PC-9 (cell line): ENCODE data around the gene OSBPL2.

Experiments
- EZH2 ChIP-seq: fragments of 200-600 bp; sonication (generic); IDR thresholded peaks from 2 replicates; pipeline ENCODE4 v1.8.0; 2017; ENCODE audit warnings: antibody characterized with exemption, low read depth
- TF ChIP-seq, protein P1 (sequence below): fragments of 200-600 bp; sonication (generic); conservative IDR thresholded peaks from 2 replicates; pipeline ENCODE4 v1.6.1; 2017; ENCODE audit warnings: mixed run types, antibody characterized with exemption, mild to moderate bottlenecking, moderate library complexity

DNA sequence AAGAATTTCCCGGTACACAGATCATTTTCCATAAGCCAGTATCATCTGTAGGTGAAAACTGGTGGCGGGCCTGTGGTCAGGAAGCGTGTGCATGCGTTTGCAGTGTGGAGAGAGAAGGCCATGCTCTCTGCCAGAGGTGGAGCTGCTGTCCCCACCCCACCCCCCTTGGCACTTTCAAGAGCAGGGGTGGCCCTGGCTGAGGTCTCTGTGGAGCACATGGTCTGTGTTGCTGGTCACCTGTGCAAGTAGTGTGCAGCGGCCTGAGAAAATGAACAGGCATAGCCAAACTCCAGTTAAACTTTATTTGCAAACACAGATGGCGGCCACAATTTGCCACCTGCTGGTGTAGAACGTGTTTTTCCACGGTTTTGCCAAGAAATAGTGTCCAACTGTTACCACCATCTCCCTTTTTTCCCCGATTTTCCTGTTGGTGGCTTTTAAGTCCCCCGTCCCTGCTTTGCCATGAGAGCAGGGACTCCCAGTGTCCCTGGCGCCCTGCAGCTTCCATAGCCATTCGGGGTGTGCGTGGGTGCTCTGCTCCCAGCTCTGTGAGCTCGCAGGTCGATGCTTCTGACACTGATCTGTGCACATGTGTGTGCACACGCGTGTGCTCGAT is 66.9 kb downstream of the OSBPL2 start:
- TF ChIP-seq, protein P1, sequence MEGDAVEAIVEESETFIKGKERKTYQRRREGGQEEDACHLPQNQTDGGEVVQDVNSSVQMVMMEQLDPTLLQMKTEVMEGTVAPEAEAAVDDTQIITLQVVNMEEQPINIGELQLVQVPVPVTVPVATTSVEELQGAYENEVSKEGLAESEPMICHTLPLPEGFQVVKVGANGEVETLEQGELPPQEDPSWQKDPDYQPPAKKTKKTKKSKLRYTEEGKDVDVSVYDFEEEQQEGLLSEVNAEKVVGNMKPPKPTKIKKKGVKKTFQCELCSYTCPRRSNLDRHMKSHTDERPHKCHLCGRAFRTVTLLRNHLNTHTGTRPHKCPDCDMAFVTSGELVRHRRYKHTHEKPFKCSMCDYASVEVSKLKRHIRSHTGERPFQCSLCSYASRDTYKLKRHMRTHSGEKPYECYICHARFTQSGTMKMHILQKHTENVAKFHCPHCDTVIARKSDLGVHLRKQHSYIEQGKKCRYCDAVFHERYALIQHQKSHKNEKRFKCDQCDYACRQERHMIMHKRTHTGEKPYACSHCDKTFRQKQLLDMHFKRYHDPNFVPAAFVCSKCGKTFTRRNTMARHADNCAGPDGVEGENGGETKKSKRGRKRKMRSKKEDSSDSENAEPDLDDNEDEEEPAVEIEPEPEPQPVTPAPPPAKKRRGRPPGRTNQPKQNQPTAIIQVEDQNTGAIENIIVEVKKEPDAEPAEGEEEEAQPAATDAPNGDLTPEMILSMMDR, result no peak
- no peak for TF ChIP-seq EZH2
